SU-DHL-6 (cell line): Measurements from ENCODE around the gene TMEM134.

ENCODE experiments used
- H2AFZ ChIP-seq: fragments of 200-600 bp; sonication (generic); 2 replicates; pipeline ENCODE4 v1.6.1; 2014; ENCODE audit warnings: low read depth, mild to moderate bottlenecking, moderate library complexity, mixed read lengths, antibody characterized with exemption, low read length; ENCODE audit not compliant: severe bottlenecking
- H3F3A ChIP-seq: fragments of 200-600 bp; shearing (Covaris generic); 2 replicates; pipeline ENCODE4 v1.6.0; 2016; ENCODE audit warnings: antibody characterized with exemption, mild to moderate bottlenecking; ENCODE audit not compliant: insufficient read depth
- H3K27ac ChIP-seq: fragments of 200-600 bp; sonication (generic); 2 replicates; pipeline ENCODE4 v1.5.1; 2016; ENCODE audit warnings: low read depth, mild to moderate bottlenecking, low read length, moderate library complexity, mixed read lengths
- H3K27me3 ChIP-seq: fragments of 200-600 bp; sonication (generic), shearing (Covaris generic); 2 replicates; pipeline ENCODE4 v1.6.0; 2014; ENCODE audit warnings: mild to moderate bottlenecking, low read length
- H3K36me3 ChIP-seq: fragments of 200-600 bp; sonication (generic); 2 replicates; pipeline ENCODE4 v1.6.1; 2014; ENCODE audit warnings: mild to moderate bottlenecking, low read length, mixed read lengths
- H3K4me2 ChIP-seq: fragments of 300-600, 200-600 bp; shearing (Covaris generic), sonication (generic); 2 replicates; pipeline ENCODE4 v1.6.0; 2014; ENCODE audit warnings: low read length, low read depth, mild to moderate bottlenecking; ENCODE audit not compliant: poor library complexity, severe bottlenecking
- H3K4me3 ChIP-seq: fragments of 200-600 bp; sonication (generic); 2 replicates; pipeline ENCODE4 v1.5.1; 2014; ENCODE audit warnings: antibody characterized with exemption, low read length, mild to moderate bottlenecking, mixed read lengths; ENCODE audit not compliant: insufficient read depth, poor library complexity, severe bottlenecking
- H3K79me2 ChIP-seq: fragments of 200-600 bp; sonication (generic); 2 replicates; pipeline ENCODE4 v1.6.1; 2014; ENCODE audit warnings: mild to moderate bottlenecking, low read length, moderate library complexity; ENCODE audit not compliant: insufficient read depth
- H3K9ac ChIP-seq: fragments of 200-600 bp; sonication (generic); 2 replicates; pipeline ENCODE4 v1.7.0; 2014; ENCODE audit warnings: mild to moderate bottlenecking, low read length
- H3K9me2 ChIP-seq: fragments of 200-600 bp; sonication (generic); replicated peaks from 2 replicates; pipeline ENCODE4 v1.6.1; 2014; ENCODE audit warnings: low read length; ENCODE audit not compliant: insufficient read depth
- H3K9me3 ChIP-seq: fragments of 200-600 bp; sonication (generic); 2 replicates; pipeline ENCODE4 v1.6.1; 2014; ENCODE audit warnings: low read length, mixed read lengths; ENCODE audit not compliant: insufficient read depth
- H4K20me1 ChIP-seq: fragments of 200-600 bp; sonication (generic); 2 replicates; pipeline ENCODE4 v1.6.1; 2014; ENCODE audit warnings: low read depth, mild to moderate bottlenecking, antibody characterized with exemption, low read length, moderate library complexity, mixed read lengths
- CTCF ChIP-seq: fragments of 200-600 bp; sonication (generic); IDR thresholded peaks from one replicate; pipeline ENCODE4 v1.5.1; 2017; ENCODE audit warnings: antibody characterized with exemption, mild to moderate bottlenecking, low read length, moderate library complexity; ENCODE audit not compliant: insufficient read depth, poor library complexity, severe bottlenecking
- EZH2phosphoT487 ChIP-seq: fragments of 200-600 bp; sonication (generic), shearing (Covaris generic); conservative IDR thresholded peaks from 2 replicates; pipeline ENCODE4 v1.6.1; 2018; ENCODE audit warnings: mild to moderate bottlenecking, antibody characterized with exemption, low read length, moderate library complexity, mixed read lengths

The TMEM134 gene

GRCh38 chr11:67450796-67451657 is 18.0 kb downstream of the TMEM134 start:
- H2AFZ ChIP-seq: no peak overlapping the region
- no peaks in the 10 kb centered on the region for H3K36me3 ChIP-seq
- H3K4me3 ChIP-seq: no peak overlapping the region
- H3K9ac ChIP-seq: no peak overlapping the region
- H3K79me2 ChIP-seq: no peaks in the 10 kb centered on the region
- no peak overlapping the region for H3K27ac ChIP-seq
- no peak overlapping the region for H3K4me2 ChIP-seq
- H4K20me1 ChIP-seq: no peaks in the 10 kb centered on the region
- H3F3A ChIP-seq: peaks cover 5% of the 10 kb centered on the region
- H3K9me3 ChIP-seq: no peaks in the 10 kb centered on the region
- H3K27me3 ChIP-seq: no peaks in the 10 kb centered on the region
- no peak for TF ChIP-seq CTCF
- TF ChIP-seq EZH2phosphoT487: no peak
- no peaks in the 10 kb centered on the region for H3K9me2 ChIP-seq

- H2AFZ ChIP-seq: no peak overlapping the region
- TF ChIP-seq EZH2phosphoT487 (no peak), CTCF (no peak)
Observed at GRCh38 chr11:67449116-67449844, 19.8 kb downstream of the TMEM134 start.

GRCh38 chr11:67448220-67448609 is 20.8 kb downstream of the TMEM134 start:
- Histone ChIP-seq H3K9me3 (no peaks in the 10 kb centered on the region), H3K79me2 (no peaks in the 10 kb centered on the region), H3K36me3 (no peaks in the 10 kb centered on the region), H3K4me3 (no peak overlapping the region), H3K4me2 (no peak overlapping the region), H3K27me3 (no peaks in the 10 kb centered on the region), H2AFZ (no peak overlapping the region), H4K20me1 (no peaks in the 10 kb centered on the region), H3K9ac (no peak overlapping the region), H3K27ac (no peak overlapping the region), H3F3A (peaks cover 30% of the 10 kb centered on the region), H3K9me2 (no peaks in the 10 kb centered on the region)
- TF ChIP-seq EZH2phosphoT487: no peak
- no peak for TF ChIP-seq CTCF

More at GRCh38 chr11:67449116-67449844, 19.8 kb downstream of the TMEM134 start:
- Histone ChIP-seq H3K27ac (peak overlapping the region; percentile 42), H3K9me2 (no peaks in the 10 kb centered on the region), H3K9me3 (no peaks in the 10 kb centered on the region), H3K4me3 (no peak overlapping the region), H3K27me3 (no peaks in the 10 kb centered on the region), H3K36me3 (no peaks in the 10 kb centered on the region), H3F3A (peaks cover 22% of the 10 kb centered on the region), H3K9ac (no peak overlapping the region), H3K79me2 (no peaks in the 10 kb centered on the region), H3K4me2 (no peak overlapping the region), H4K20me1 (no peaks in the 10 kb centered on the region)
